ENCODE measurements around the gene NPR1.

The NPR1 gene

GRCh38 chr1:153727463-153728304 is 49.2 kb downstream of the NPR1 start, which contains the start of gene INTS3:
TSS of gene INTS3 (plus strand) at chr1:153728050. CDS start at chr1:153728635, 585 bp downstream.
- DNase-seq (ENCODE audit: low read depth in 3 of 3): peak; percentile 95 to 99 (median 99)

- DNase-seq (ENCODE audit: low read depth in 3 of 3): peak in 2 of 3 experiments; percentile 5 to 20
These were observed 50.0 kb downstream of the NPR1 start for GRCh38 chr1:153728305-153729066.

GRCh38 chr1:153730468-153730988 is 52.0 kb downstream of the NPR1 start:
- DNase-seq (ENCODE audit: low read depth in 3 of 3): no peak

GRCh38 chr1:153733970-153734369 is 55.5 kb downstream of the NPR1 start:
- DNase-seq (ENCODE audit: low read depth in 3 of 3): no peak

- DNase-seq (ENCODE audit: low read depth in 3 of 3): no peak
These were observed 56.1 kb downstream of the NPR1 start for GRCh38 chr1:153734396-153735089.

GRCh38 chr1:153735090-153735420 is 56.6 kb downstream of the NPR1 start:
- no peak for DNase-seq (ENCODE audit: low read depth in 3 of 3)

- no peak for DNase-seq (ENCODE audit: low read depth in 3 of 3)
These were observed 63.5 kb downstream of the NPR1 start for GRCh38 chr1:153741986-153742385.

- DNase-seq (ENCODE audit: low read depth in 3 of 3): no peak
These were observed 64.1 kb downstream of the NPR1 start for GRCh38 chr1:153742411-153743142.
